ENCODE measurements around the gene RIMBP2.
"Not testable (repeated sequence)": the region's sequence is repeated elsewhere in the genome, so short reads cannot be mapped to it uniquely, and the experiment has no call there.

DNA sequence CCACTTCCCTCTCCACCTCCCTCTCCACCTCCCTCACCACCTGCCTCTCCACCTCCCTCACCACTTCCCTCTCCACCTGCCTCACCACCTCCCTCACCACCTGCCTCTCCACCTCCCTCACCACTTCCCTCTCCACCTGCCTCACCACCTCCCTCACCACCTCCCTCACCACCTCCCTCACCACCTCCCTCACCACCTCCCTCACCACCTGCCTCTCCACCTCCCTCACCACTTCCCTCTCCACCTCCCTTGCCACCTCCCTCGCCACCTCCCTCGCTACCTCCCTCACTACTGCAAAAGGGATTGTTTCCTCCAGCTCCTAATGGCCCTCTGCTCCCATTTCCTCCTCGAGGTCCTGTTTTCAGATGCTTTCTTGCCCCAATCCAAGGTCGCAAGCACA, 69.9 kb downstream of the RIMBP2 start:
- TF ChIP-seq, protein P1, sequence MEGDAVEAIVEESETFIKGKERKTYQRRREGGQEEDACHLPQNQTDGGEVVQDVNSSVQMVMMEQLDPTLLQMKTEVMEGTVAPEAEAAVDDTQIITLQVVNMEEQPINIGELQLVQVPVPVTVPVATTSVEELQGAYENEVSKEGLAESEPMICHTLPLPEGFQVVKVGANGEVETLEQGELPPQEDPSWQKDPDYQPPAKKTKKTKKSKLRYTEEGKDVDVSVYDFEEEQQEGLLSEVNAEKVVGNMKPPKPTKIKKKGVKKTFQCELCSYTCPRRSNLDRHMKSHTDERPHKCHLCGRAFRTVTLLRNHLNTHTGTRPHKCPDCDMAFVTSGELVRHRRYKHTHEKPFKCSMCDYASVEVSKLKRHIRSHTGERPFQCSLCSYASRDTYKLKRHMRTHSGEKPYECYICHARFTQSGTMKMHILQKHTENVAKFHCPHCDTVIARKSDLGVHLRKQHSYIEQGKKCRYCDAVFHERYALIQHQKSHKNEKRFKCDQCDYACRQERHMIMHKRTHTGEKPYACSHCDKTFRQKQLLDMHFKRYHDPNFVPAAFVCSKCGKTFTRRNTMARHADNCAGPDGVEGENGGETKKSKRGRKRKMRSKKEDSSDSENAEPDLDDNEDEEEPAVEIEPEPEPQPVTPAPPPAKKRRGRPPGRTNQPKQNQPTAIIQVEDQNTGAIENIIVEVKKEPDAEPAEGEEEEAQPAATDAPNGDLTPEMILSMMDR (optimal IDR thresholded peaks at IDR 0.05 in 1 of 3, IDR thresholded peaks at IDR 0.05 in 1 of 3, conservative IDR thresholded peaks at IDR 0.05 in 1 of 3; ENCODE audit: extremely low read depth in 1 of 3, insufficient read depth in 2 of 3, low read length in 3 of 3): not testable (repeated sequence)
- not testable (repeated sequence) for TF ChIP-seq EZH2 (IDR thresholded peaks at IDR 0.05; ENCODE audit: low read length)
